H1 (cell line): Measurements from ENCODE around the gene SCAP. TPM values are rescaled to one million over a fixed set of nuclear protein-coding genes. Genes with fewer than 3 reads are reported as not detected.
A peak's percentile ranks its signal among the peaks of the same experiment; 100 is the strongest.

ENCODE experiments used
- CTCF ChIA-PET: fragments of 300-600 bp; sonication (Branson Sonifier 250); formaldehyde crosslinking; loops from one replicate; lab custom pipeline; 2021; ENCODE audit not compliant: partially characterized antibody; lab: Charles Lee
- POLR2A ChIA-PET: fragments of 300-600 bp; sonication (Branson Sonifier 250); formaldehyde crosslinking; loops from one replicate; lab custom pipeline; 2021; ENCODE audit warnings: inconsistent platforms; ENCODE audit not compliant: partially characterized antibody; lab: Charles Lee
- DNase-seq, 2 experiments: peaks; one replicate each; pipeline versions ENCODE4 v3.0.0 to v3.0.0-alpha.2; 2010 to 2022; ENCODE audit warnings: low spot score in 2 of 2, low read depth in 1 of 2, mixed read lengths in 1 of 2
- FAIRE-seq: peaks from 2 replicates; lab custom pipeline; 2011; peaks lifted over from hg19 to GRCh38; lab: Jason Lieb, UNC
- H2AFZ ChIP-seq: 2 replicates; pipeline ENCODE4 v1.8.1; 2012; ENCODE audit warnings: low read length, inconsistent platforms
- H2AK5ac ChIP-seq: 2 replicates; pipeline ENCODE4 v1.6.1; 2013; ENCODE audit warnings: low read depth, low read length
- H2BK120ac ChIP-seq: replicated peaks from 2 replicates; pipeline ENCODE3; 2013; ENCODE audit warnings: low read depth, low read length, inconsistent platforms
- H2BK12ac ChIP-seq: 2 replicates; pipeline ENCODE4 v1.6.1; 2013; ENCODE audit warnings: low read depth, low read length
- H2BK15ac ChIP-seq: 2 replicates; pipeline ENCODE4 v1.6.1; 2013; ENCODE audit warnings: low read length
- H2BK20ac ChIP-seq: 2 replicates; pipeline ENCODE4 v1.6.1; 2013; ENCODE audit warnings: low read length
- H2BK5ac ChIP-seq: 2 replicates; pipeline ENCODE4 v1.6.1; 2013; ENCODE audit warnings: low read depth, low read length
- H3K14ac ChIP-seq: 2 replicates; pipeline ENCODE4 v1.6.1; 2013; ENCODE audit warnings: inconsistent platforms; ENCODE audit not compliant: insufficient read length
- H3K18ac ChIP-seq: 2 replicates; pipeline ENCODE4 v1.6.1; 2013; ENCODE audit warnings: low read length; ENCODE audit errors: extremely low read depth
- H3K23ac ChIP-seq: 2 replicates; pipeline ENCODE4 v1.6.1; 2013; ENCODE audit warnings: inconsistent platforms; ENCODE audit not compliant: insufficient read length
- H3K23me2 ChIP-seq: 2 replicates; pipeline ENCODE4 v1.6.1; 2013; ENCODE audit warnings: low read depth, low read length
- H3K27ac ChIP-seq: 2 replicates; pipeline ENCODE4 v1.6.1; 2011; ENCODE audit warnings: low read depth, low read length, inconsistent platforms
- H3K27me3 ChIP-seq, 4 experiments: replicated peaks in 1 of 4; 1 replicate in 1 of 4; 2 replicates in 3 of 4; pipeline versions ENCODE4 v1.6.1 to v1.8.1; 2011 to 2013; ENCODE audit warnings: low read length in 3 of 4, mild to moderate bottlenecking in 3 of 4, inconsistent platforms in 2 of 4, mixed read lengths in 2 of 4, moderate library complexity in 1 of 4; ENCODE audit not compliant: control insufficient read depth in 3 of 4, insufficient read depth in 3 of 4; ENCODE audit errors: extremely low read depth in 1 of 4
- H3K36me3 ChIP-seq, 4 experiments: 2 replicates each; pipeline versions ENCODE4 v1.6.1 to v1.8.1; 2011 to 2013; ENCODE audit warnings: mild to moderate bottlenecking in 4 of 4, low read length in 3 of 4, moderate library complexity in 2 of 4, control low read depth in 1 of 4, inconsistent platforms in 1 of 4; ENCODE audit not compliant: insufficient read depth in 4 of 4, control insufficient read depth in 2 of 4
- H3K4ac ChIP-seq: replicated peaks from 2 replicates; pipeline ENCODE3; 2013; ENCODE audit warnings: low read length, low read depth, mixed read lengths, inconsistent platforms; ENCODE audit not compliant: insufficient read length
- H3K4me1 ChIP-seq, 4 experiments: replicated peaks in 1 of 4; 1 replicate in 1 of 4; 2 replicates in 3 of 4; pipeline versions ENCODE4 v1.6.1 to v1.8.1; 2011 to 2013; ENCODE audit warnings: low read length in 3 of 4, inconsistent platforms in 2 of 4, mixed read lengths in 1 of 4; ENCODE audit not compliant: insufficient read depth in 4 of 4, control insufficient read depth in 3 of 4
- H3K4me2 ChIP-seq, 2 experiments: 2 replicates each; pipeline versions ENCODE4 v1.6.1 to v1.8.1; 2011 to 2013; ENCODE audit warnings: low read depth in 2 of 2, low read length in 2 of 2, control low read depth in 1 of 2, inconsistent platforms in 1 of 2, mild to moderate bottlenecking in 1 of 2; ENCODE audit not compliant: insufficient read depth in 1 of 2
- H3K4me3 ChIP-seq, 4 experiments: fragments of 200-600, 300-600 bp in 1 of 4; sonication (generic), shearing (Covaris generic), sonication (Bioruptor Twin) in 1 of 4; 2 replicates each; pipeline versions ENCODE4 v1.5.1 to v1.8.1; 2011 to 2016; ENCODE audit warnings: low read length in 4 of 4, low read depth in 3 of 4, control low read depth in 2 of 4, inconsistent platforms in 2 of 4, mild to moderate bottlenecking in 2 of 4, mixed read lengths in 1 of 4, moderate library complexity in 1 of 4; ENCODE audit not compliant: insufficient read depth in 2 of 4; ENCODE audit errors: extremely low read depth in 1 of 4
- H3K56ac ChIP-seq: replicated peaks from 2 replicates; pipeline ENCODE3; 2013; ENCODE audit warnings: low read depth, mild to moderate bottlenecking, mixed read lengths, low read length, inconsistent platforms; ENCODE audit not compliant: insufficient read length
- H3K79me1 ChIP-seq: 2 replicates; pipeline ENCODE4 v1.6.1; 2013; ENCODE audit warnings: low read depth, low read length, control low read depth
- H3K79me2 ChIP-seq, 2 experiments: 2 replicates each; pipeline versions ENCODE4 v1.6.1 to v1.8.1; 2012 to 2013; ENCODE audit warnings: low read length in 2 of 2, mild to moderate bottlenecking in 2 of 2, inconsistent platforms in 1 of 2; ENCODE audit not compliant: insufficient read depth in 2 of 2, control insufficient read depth in 1 of 2
- H3K9ac ChIP-seq, 4 experiments: replicated peaks in 1 of 4; 1 replicate in 1 of 4; 2 replicates in 3 of 4; pipeline versions ENCODE4 v1.6.1 to v1.8.1; 2011 to 2013; ENCODE audit warnings: low read depth in 3 of 4, low read length in 3 of 4, control low read depth in 2 of 4, mild to moderate bottlenecking in 2 of 4, moderate library complexity in 2 of 4, inconsistent platforms in 1 of 4; ENCODE audit errors: extremely low read depth in 1 of 4
- H3K9me3 ChIP-seq, 2 experiments: 2 replicates each; pipeline versions ENCODE4 v1.6.1 to v1.8.1; 2012 to 2013; ENCODE audit warnings: mild to moderate bottlenecking in 2 of 2, moderate library complexity in 2 of 2, control low read depth in 1 of 2, inconsistent platforms in 1 of 2, low read depth in 1 of 2, low read length in 1 of 2, mixed read lengths in 1 of 2; ENCODE audit not compliant: insufficient read depth in 2 of 2
- H4K20me1 ChIP-seq, 2 experiments: replicated peaks in 1 of 2; 2 replicates each; pipeline versions ENCODE3 to v1.8.1; 2011 to 2013; ENCODE audit warnings: inconsistent platforms in 2 of 2, low read length in 2 of 2, mild to moderate bottlenecking in 1 of 2; ENCODE audit not compliant: insufficient read depth in 2 of 2, control insufficient read depth in 1 of 2
- H4K5ac ChIP-seq: 2 replicates; pipeline ENCODE4 v1.6.1; 2013; ENCODE audit warnings: low read length, low read depth, mixed read lengths, inconsistent platforms; ENCODE audit not compliant: insufficient read length
- H4K8ac ChIP-seq: 2 replicates; pipeline ENCODE4 v1.8.0; 2013; ENCODE audit warnings: mild to moderate bottlenecking, moderate library complexity, low read length, inconsistent platforms; ENCODE audit not compliant: insufficient read depth; ENCODE audit errors: extremely low read depth
- H4K91ac ChIP-seq: replicated peaks from 2 replicates; pipeline ENCODE3; 2013; ENCODE audit warnings: low read length, mixed read lengths, inconsistent platforms; ENCODE audit not compliant: insufficient read length
- CBX5 ChIP-seq: fragments of 300-800, 300-1000 bp; sonication (generic); IDR thresholded peaks from 2 replicates; pipeline ENCODE4 v1.7.1; 2016; ENCODE audit warnings: antibody characterized with exemption, low read length, low read depth
- MAFK ChIP-seq: IDR thresholded peaks from 2 replicates; pipeline ENCODE4 v1.6.1; 2012; ENCODE audit warnings: low read depth, mild to moderate bottlenecking, improper control_type of control experiment, low read length
- RXRA ChIP-seq: IDR thresholded peaks from 2 replicates; pipeline ENCODE4 v1.6.1; 2011; ENCODE audit warnings: low read depth, mild to moderate bottlenecking, low read length, moderate library complexity; ENCODE audit not compliant: insufficient read depth
- SP2 ChIP-seq: IDR thresholded peaks from 2 replicates; pipeline ENCODE4 v1.6.1; 2012; ENCODE audit warnings: mild to moderate bottlenecking, low read length, inconsistent platforms
- TBP ChIP-seq: IDR thresholded peaks from 2 replicates; pipeline ENCODE4 v1.6.1; 2011; ENCODE audit warnings: low read depth, low read length, improper control_type of control experiment
- WGBS, 2 experiments: shearing (Covaris generic) in 1 of 2; methylation state at CpG; one replicate each; pipeline versions ENCODE4 v1.1.6 to v1.1.7; 2013 to 2015; ENCODE audit warnings: low lambda C conversion rate in 2 of 2, mixed read lengths in 2 of 2, inconsistent platforms in 1 of 2, low coverage in 1 of 2, missing lambda C conversion rate in 1 of 2; ENCODE audit not compliant: insufficient replicate concordance in 2 of 2, insufficient coverage in 1 of 2, insufficient read length in 1 of 2; ENCODE audit errors: extremely low coverage in 1 of 2, missing lambda C conversion rate in 1 of 2; 5-methylcytosine and 5-hydroxymethylcytosine counted together
- polyA plus RNA-seq, 7 experiments: library from polyadenylated mRNA; depleted of rRNA in 3 of 7; stranded (reverse) in 5 of 7; unstranded in 2 of 7; fragments of >200 nt in 5 of 7; fragments of 200-250 nt in 2 of 7; gene quantifications; 1 replicate in 5 of 7; 2 replicates in 1 of 7; 4 replicates in 1 of 7; pipeline versions ENCODE4 v1.2.1 to v1.2.3, GENCODE V29; 2011 to 2013; ENCODE audit warnings: missing spikeins in 2 of 7, mixed read lengths in 2 of 7
- total RNA-seq: library from RNA; stranded (reverse); fragmentation: NEBNext Ultra II Directional; extraction: Animal tissue kit (Norgen Biotek cat#: 25700); gene quantifications from 2 replicates; pipeline ENCODE4 v1.2.1, GENCODE V29; 2021

Gene SCAP
- total and polyA plus RNA-seq, 2 of the 8 experiments (the other 6 are each of a cell fraction or from before 2014, with no cell fraction given): 74.0 to 114 TPM

- Histone ChIP-seq H2BK120ac (no peak overlapping the region), H3K79me1 (no peaks in the 10 kb centered on the region), H3K79me2 (no peaks in the 10 kb centered on the region), H3K18ac (no peak overlapping the region), H3K9ac (no peak overlapping the region), H2BK15ac (no peak overlapping the region), H4K5ac (no peak overlapping the region), H3K4ac (no peak overlapping the region), H2AK5ac (no peak overlapping the region), H3K27ac (no peak overlapping the region), H3K4me1 (no peaks in the 10 kb centered on the region; a peak in 2 of 7 replicates), H3K14ac (no peak overlapping the region), H2BK20ac (no peak overlapping the region), H3K27me3 (no peaks in the 10 kb centered on the region), H2BK12ac (no peak overlapping the region), H3K9me3 (peaks cover 0 to 7% of the 10 kb centered on the region in 2 experiments; a peak in 1 of 4 replicates), H4K8ac (peak overlapping the region; percentile 43), H3K23ac (no peak overlapping the region), H4K91ac (no peak overlapping the region), H2BK5ac (no peak overlapping the region; the same call in 1 of the 2 replicates), H3K36me3 (peaks cover 21 to 72% (median 33%) of the 10 kb centered on the region in 4 experiments), H3K4me2 (no peak overlapping the region), H3K23me2 (no peaks in the 10 kb centered on the region), H4K20me1 (peaks cover 0 to 22% of the 10 kb centered on the region in 2 experiments), H3K56ac (no peak overlapping the region), H3K4me3 (no peak overlapping the region), H2AFZ (no peak overlapping the region)
- FAIRE-seq: no peak
- ChIA-PET CTCF (interaction anchor here (1.0 to 2.1 kb wide), 3 partner anchors 8 to 40 kb away, joined by 3 to 20 read pairs (median 5); no protein-coding TSS in a partner anchor), POLR2A (interaction anchor here (0.9 to 1.2 kb wide), 3 partner anchors 9 to 170 kb away, joined by 3 to 4 read pairs (median 4); no protein-coding TSS in a partner anchor)
- no peak for DNase-seq
- WGBS, 2 experiments: 92% methylated on average over 7 of the region's 7 CpGs; no CpG with 5 or more reads in 1 of the 2 experiments
- TF ChIP-seq SP2 (no peak), TBP (no peak), RXRA (no peak), MAFK (no peak), CBX5 (no peak)
Observed at GRCh38 chr3:47413751-47414150, 62.0 kb downstream of the SCAP start.
